ENCODE measurements around the gene DCT. TPM values are rescaled to one million over a fixed set of nuclear protein-coding genes. Genes with fewer than 3 reads are reported as not detected.

Gene DCT
- total and polyA plus RNA-seq, 2 of the 4 experiments (the other 2 are of a cell fraction), result not detected

- DNase-seq (no peak), ATAC-seq (ENCODE audit: low read depth) (no peak)
- in situ Hi-C loops (cut with MboI; ENCODE audit: low sequenced_read_pairs) (no loop called here), intact Hi-C loops (cut with micrococcal nuclease) (no loop called here), dilution Hi-C loops (cut with HindIII; ENCODE audit: low sequenced_read_pairs, unreplicated experiment) (no loop called here)
- Histone ChIP-seq H3K79me1 (ENCODE audit: low read depth in 1 of 2, low read length in 2 of 2) (no peaks in the 10 kb centered on the region), H3K27me3 (ENCODE audit: control insufficient read depth, insufficient read depth, low read length) (peaks cover 5% of the 10 kb centered on the region), H2BK15ac (ENCODE audit: low read depth, low read length) (no peak overlapping the region), H2BK20ac (ENCODE audit: low read depth, low read length) (no peak overlapping the region), H4K20me1 (ENCODE audit: insufficient read depth, low read length) (no peaks in the 10 kb centered on the region), H3K18ac (ENCODE audit: low read depth, low read length) (no peak overlapping the region), H2AFZ (replicated peaks; ENCODE audit: low read length, poor library complexity) (no peak overlapping the region), H2AK5ac (ENCODE audit: low read depth, low read length) (no peak overlapping the region), H3K4me1 (ENCODE audit: control insufficient read depth, insufficient read depth, low read length) (no peaks in the 10 kb centered on the region), H3K27ac (ENCODE audit: insufficient read depth, low read length) (no peak overlapping the region), H3K56ac (ENCODE audit: extremely low read depth, insufficient read depth, low read length) (no peak overlapping the region), H4K5ac (ENCODE audit: low read depth, low read length) (no peak overlapping the region), H2BK5ac (ENCODE audit: low read depth, low read length, poor library complexity, severe bottlenecking) (no peak overlapping the region), H3K9ac (ENCODE audit: low read depth, low read length) (no peak overlapping the region), H3K23ac (ENCODE audit: low read depth, low read length) (no peak overlapping the region), H3K9me1 (ENCODE audit: insufficient read depth, low read length) (no peaks in the 10 kb centered on the region), H3K14ac (replicated peaks; ENCODE audit: low read depth, low read length) (no peak overlapping the region), H4K91ac (ENCODE audit: insufficient read depth, low read depth, low read length) (no peak overlapping the region), H3K4ac (ENCODE audit: low read depth, low read length) (no peak overlapping the region), H3K4me3 (ENCODE audit: insufficient read depth, low read depth, low read length) (no peak overlapping the region), H4K8ac (ENCODE audit: low read depth in 2 of 2, low read length in 2 of 2) (no peak overlapping the region), H2BK120ac (ENCODE audit: low read depth, low read length) (no peak overlapping the region), H3K4me2 (ENCODE audit: low read depth, low read length) (no peak overlapping the region), H3K9me3 (ENCODE audit: control insufficient read depth, insufficient read depth, low read length) (no peaks in the 10 kb centered on the region), H3K36me3 (ENCODE audit: control insufficient read depth, insufficient read depth, low read length) (no peaks in the 10 kb centered on the region), H2AK9ac (replicated peaks; ENCODE audit: low read depth, low read length, poor library complexity) (no peak overlapping the region)
- no peak for TF ChIP-seq RCOR1 (IDR thresholded peaks at IDR 0.05; ENCODE audit: insufficient replicate concordance, low read length)
- no peak for TF ChIP-seq MXI1 (IDR thresholded peaks at IDR 0.05; ENCODE audit: borderline replicate concordance, low read depth, low read length)
- no peak for TF ChIP-seq POLR2A (IDR thresholded peaks at IDR 0.05; ENCODE audit: low read depth, low read length)
- TF ChIP-seq CHD1 (IDR thresholded peaks at IDR 0.05; ENCODE audit: low read depth, low read length), result no peak
- TF ChIP-seq MAFK (IDR thresholded peaks at IDR 0.05; ENCODE audit: low read depth, low read length), result no peak
- TF ChIP-seq, protein P1, sequence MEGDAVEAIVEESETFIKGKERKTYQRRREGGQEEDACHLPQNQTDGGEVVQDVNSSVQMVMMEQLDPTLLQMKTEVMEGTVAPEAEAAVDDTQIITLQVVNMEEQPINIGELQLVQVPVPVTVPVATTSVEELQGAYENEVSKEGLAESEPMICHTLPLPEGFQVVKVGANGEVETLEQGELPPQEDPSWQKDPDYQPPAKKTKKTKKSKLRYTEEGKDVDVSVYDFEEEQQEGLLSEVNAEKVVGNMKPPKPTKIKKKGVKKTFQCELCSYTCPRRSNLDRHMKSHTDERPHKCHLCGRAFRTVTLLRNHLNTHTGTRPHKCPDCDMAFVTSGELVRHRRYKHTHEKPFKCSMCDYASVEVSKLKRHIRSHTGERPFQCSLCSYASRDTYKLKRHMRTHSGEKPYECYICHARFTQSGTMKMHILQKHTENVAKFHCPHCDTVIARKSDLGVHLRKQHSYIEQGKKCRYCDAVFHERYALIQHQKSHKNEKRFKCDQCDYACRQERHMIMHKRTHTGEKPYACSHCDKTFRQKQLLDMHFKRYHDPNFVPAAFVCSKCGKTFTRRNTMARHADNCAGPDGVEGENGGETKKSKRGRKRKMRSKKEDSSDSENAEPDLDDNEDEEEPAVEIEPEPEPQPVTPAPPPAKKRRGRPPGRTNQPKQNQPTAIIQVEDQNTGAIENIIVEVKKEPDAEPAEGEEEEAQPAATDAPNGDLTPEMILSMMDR (conservative IDR thresholded peaks at IDR 0.05; ENCODE audit: low read depth, low read length), result no peak
- TF ChIP-seq RFX5 (IDR thresholded peaks at IDR 0.05; ENCODE audit: low read depth, low read length), result no peak
- no peak for TF ChIP-seq FOS (IDR thresholded peaks at IDR 0.05; ENCODE audit: low read depth, low read length)
- TF ChIP-seq BHLHE40 (IDR thresholded peaks at IDR 0.05; ENCODE audit: low read depth, low read length), result no peak
- TF ChIP-seq, protein P2, sequence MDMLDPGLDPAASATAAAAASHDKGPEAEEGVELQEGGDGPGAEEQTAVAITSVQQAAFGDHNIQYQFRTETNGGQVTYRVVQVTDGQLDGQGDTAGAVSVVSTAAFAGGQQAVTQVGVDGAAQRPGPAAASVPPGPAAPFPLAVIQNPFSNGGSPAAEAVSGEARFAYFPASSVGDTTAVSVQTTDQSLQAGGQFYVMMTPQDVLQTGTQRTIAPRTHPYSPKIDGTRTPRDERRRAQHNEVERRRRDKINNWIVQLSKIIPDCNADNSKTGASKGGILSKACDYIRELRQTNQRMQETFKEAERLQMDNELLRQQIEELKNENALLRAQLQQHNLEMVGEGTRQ (IDR thresholded peaks at IDR 0.05; ENCODE audit: low read depth, low read length), result no peak
- TF ChIP-seq RAD21 (IDR thresholded peaks at IDR 0.05; ENCODE audit: low read length), result no peak
- no peak for TF ChIP-seq CEBPB (IDR thresholded peaks at IDR 0.05; ENCODE audit: low read depth, low read length)
- TF ChIP-seq, protein P3, sequence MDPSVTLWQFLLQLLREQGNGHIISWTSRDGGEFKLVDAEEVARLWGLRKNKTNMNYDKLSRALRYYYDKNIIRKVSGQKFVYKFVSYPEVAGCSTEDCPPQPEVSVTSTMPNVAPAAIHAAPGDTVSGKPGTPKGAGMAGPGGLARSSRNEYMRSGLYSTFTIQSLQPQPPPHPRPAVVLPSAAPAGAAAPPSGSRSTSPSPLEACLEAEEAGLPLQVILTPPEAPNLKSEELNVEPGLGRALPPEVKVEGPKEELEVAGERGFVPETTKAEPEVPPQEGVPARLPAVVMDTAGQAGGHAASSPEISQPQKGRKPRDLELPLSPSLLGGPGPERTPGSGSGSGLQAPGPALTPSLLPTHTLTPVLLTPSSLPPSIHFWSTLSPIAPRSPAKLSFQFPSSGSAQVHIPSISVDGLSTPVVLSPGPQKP (IDR thresholded peaks at IDR 0.05; ENCODE audit: borderline replicate concordance, low read depth, low read length), result no peak
- ChIA-PET POLR2A (ENCODE audit: unreplicated experiment) (no interaction called here), CTCF (no interaction called here)
- BruUV-seq (replicated peaks), result no TSS peak
- 100% methylated on average over 1 of the region's 1 CpG; no CpG with 5 or more reads in 1 of the 2 experiments for WGBS, 2 experiments (ENCODE audit: extremely low coverage in 2 of 2, insufficient read length in 1 of 2)
Observed at GRCh38 chr13:94464771-94465170, 14.7 kb downstream of the DCT start.

Data from IMR-90 (cell line).